Neural progenitor cell (in vitro differentiated cells): ENCODE data around the gene ADI1. TPM values are rescaled to one million over a fixed set of nuclear protein-coding genes. Genes with fewer than 3 reads are reported as not detected.

Source experiments
- DNase-seq: peaks from one replicate; pipeline ENCODE4 v3.0.0-alpha.2; 2016; ENCODE audit warnings: low spot score
- H2AFZ ChIP-seq: fragments of 200-600 bp; sonication (generic); replicated peaks from 2 replicates; pipeline ENCODE4 v1.6.1; 2016; ENCODE audit warnings: antibody characterized with exemption
- H3F3A ChIP-seq: fragments of 200-600 bp; sonication (generic); 2 replicates; pipeline ENCODE4 v1.6.1; 2016; ENCODE audit warnings: antibody characterized with exemption, low read depth
- H3K27ac ChIP-seq: fragments of 200-600 bp; sonication (generic); 2 replicates; pipeline ENCODE4 v1.5.1; 2016; ENCODE audit warnings: mild to moderate bottlenecking
- H3K27me3 ChIP-seq: fragments of 200-600 bp; sonication (generic); 2 replicates; pipeline ENCODE4 v1.6.1; 2016; ENCODE audit warnings: mild to moderate bottlenecking, moderate library complexity
- H3K36me3 ChIP-seq: fragments of 200-600 bp; sonication (generic); 2 replicates; pipeline ENCODE4 v1.5.1; 2016
- H3K4me1 ChIP-seq: fragments of 200-600 bp; sonication (generic); 2 replicates; pipeline ENCODE4 v1.6.1; 2016; ENCODE audit warnings: mixed run types
- H3K4me2 ChIP-seq: fragments of 200-600 bp; sonication (generic); 2 replicates; pipeline ENCODE4 v1.6.1; 2016
- H3K4me3 ChIP-seq: fragments of 200-600 bp; sonication (generic); 2 replicates; pipeline ENCODE4 v1.5.1; 2016
- H3K79me2 ChIP-seq: fragments of 200-600 bp; sonication (generic); 2 replicates; pipeline ENCODE4 v1.6.1; 2016; ENCODE audit warnings: low read depth
- H3K9ac ChIP-seq: fragments of 200-600 bp; sonication (generic); 2 replicates; pipeline ENCODE4 v1.6.1; 2016
- H3K9me3 ChIP-seq: fragments of 200-600 bp; sonication (generic); 2 replicates; pipeline ENCODE4 v1.5.1; 2016; ENCODE audit warnings: low read depth
- H4K20me1 ChIP-seq: fragments of 200-600 bp; sonication (generic); 2 replicates; pipeline ENCODE4 v1.6.1; 2016; ENCODE audit warnings: low read depth
- H3K27ac Mint-ChIP-seq: 3 replicates; pipeline ENCODE4 v1.8.0; 2021; ENCODE audit warnings: mixed read lengths
- H3K27me3 Mint-ChIP-seq: 2 replicates; pipeline ENCODE4 v1.8.0; 2022; ENCODE audit warnings: low read depth, mild to moderate bottlenecking, inconsistent platforms, moderate library complexity, mixed read lengths; ENCODE audit not compliant: insufficient read depth
- H3K36me3 Mint-ChIP-seq: 3 replicates; pipeline ENCODE4 v1.8.0; 2021; ENCODE audit warnings: mixed read lengths
- H3K4me1 Mint-ChIP-seq: 3 replicates; pipeline ENCODE4 v1.8.0; 2021; ENCODE audit warnings: mixed read lengths
- H3K4me3 Mint-ChIP-seq: 3 replicates; pipeline ENCODE4 v1.8.0; 2021; ENCODE audit warnings: mild to moderate bottlenecking, moderate library complexity, mixed read lengths
- H3K9me3 Mint-ChIP-seq: 3 replicates; pipeline ENCODE4 v1.8.0; 2020; ENCODE audit warnings: mixed read lengths
- CTCF ChIP-seq: fragments of 200-600 bp; sonication (generic); IDR thresholded peaks from 2 replicates; pipeline ENCODE4 v1.5.1; 2017; ENCODE audit warnings: antibody characterized with exemption, mild to moderate bottlenecking
- EZH2 ChIP-seq: fragments of 200-600 bp; sonication (generic); IDR thresholded peaks from 2 replicates; pipeline ENCODE4 v1.6.1; 2017; ENCODE audit warnings: antibody characterized with exemption, mild to moderate bottlenecking, moderate library complexity
- EZH2phosphoT487 ChIP-seq: fragments of 200-600 bp; sonication (generic); IDR thresholded peaks from 2 replicates; pipeline ENCODE4 v1.6.1; 2017; ENCODE audit warnings: antibody characterized with exemption
- total RNA-seq: library from RNA; depleted of rRNA; stranded (reverse); fragments of >200 nt; gene quantifications from 2 replicates; pipeline ENCODE4 v1.2.3, GENCODE V29; 2015; ENCODE audit warnings: low replicate concordance

Gene ADI1
- total RNA-seq, 1 donor from 2014 or later, result 29.3 TPM

- Mint-ChIP-seq H3K27ac (peak overlapping the region; percentile 14), H3K4me1 (peaks cover 43% of the 10 kb centered on the region), H3K36me3 (peaks cover 43% of the 10 kb centered on the region), H3K27me3 (peaks cover 4% of the 10 kb centered on the region), H3K4me3 (no peak overlapping the region), H3K9me3 (no peaks in the 10 kb centered on the region)
- Histone ChIP-seq H4K20me1 (peaks cover 8% of the 10 kb centered on the region), H2AFZ (no peak overlapping the region), H3K9me3 (no peaks in the 10 kb centered on the region), H3K4me3 (no peak overlapping the region), H3K27ac (no peak overlapping the region), H3K9ac (no peak overlapping the region), H3K27me3 (no peaks in the 10 kb centered on the region), H3K4me2 (no peak overlapping the region), H3K4me1 (no peaks in the 10 kb centered on the region), H3F3A (no peaks in the 10 kb centered on the region), H3K79me2 (no peaks in the 10 kb centered on the region), H3K36me3 (no peaks in the 10 kb centered on the region)
- peak; percentile 48 for DNase-seq
- TF ChIP-seq EZH2phosphoT487 (no peak), CTCF (no peak), EZH2 (no peak)
Observed at GRCh38 chr2:3451926-3452671, 67.2 kb downstream of the ADI1 start.

GRCh38 chr2:3451169-3451568 is 68.2 kb downstream of the ADI1 start:
- H3K36me3 ChIP-seq, result no peaks in the 10 kb centered on the region
- H4K20me1 ChIP-seq, result peaks cover 8% of the 10 kb centered on the region
- no peak overlapping the region for H3K27ac Mint-ChIP-seq
- H3F3A ChIP-seq, result no peaks in the 10 kb centered on the region
- DNase-seq, result no peak
- peaks cover 44% of the 10 kb centered on the region for H3K36me3 Mint-ChIP-seq
- TF ChIP-seq CTCF (no peak), EZH2phosphoT487 (no peak), EZH2 (no peak)
- no peaks in the 10 kb centered on the region for H3K9me3 ChIP-seq
- H3K9me3 Mint-ChIP-seq, result no peaks in the 10 kb centered on the region
- no peaks in the 10 kb centered on the region for H3K27me3 ChIP-seq
- H3K4me1 Mint-ChIP-seq, result peaks cover 43% of the 10 kb centered on the region
- no peak overlapping the region for H3K27ac ChIP-seq
- H3K9ac ChIP-seq, result no peak overlapping the region
- no peak overlapping the region for H3K4me3 Mint-ChIP-seq
- no peak overlapping the region for H2AFZ ChIP-seq
- peaks cover 4% of the 10 kb centered on the region for H3K27me3 Mint-ChIP-seq
- H3K4me1 ChIP-seq, result no peaks in the 10 kb centered on the region
- no peak overlapping the region for H3K4me3 ChIP-seq
- no peaks in the 10 kb centered on the region for H3K79me2 ChIP-seq
- no peak overlapping the region for H3K4me2 ChIP-seq

- no peak overlapping the region for H3K4me2 ChIP-seq
- H3K27ac ChIP-seq, result no peak overlapping the region
- TF ChIP-seq CTCF (no peak), EZH2 (no peak), EZH2phosphoT487 (no peak)
- Mint-ChIP-seq H3K27me3 (peaks cover 4% of the 10 kb centered on the region), H3K36me3 (peaks cover 40% of the 10 kb centered on the region), H3K4me1 (peaks cover 43% of the 10 kb centered on the region), H3K27ac (no peak overlapping the region), H3K4me3 (no peak overlapping the region), H3K9me3 (no peaks in the 10 kb centered on the region)
- no peaks in the 10 kb centered on the region for H3K4me1 ChIP-seq
- no peaks in the 10 kb centered on the region for H3K36me3 ChIP-seq
- no peak overlapping the region for H2AFZ ChIP-seq
- no peak overlapping the region for H3K4me3 ChIP-seq
- no peak for DNase-seq
- no peaks in the 10 kb centered on the region for H3K79me2 ChIP-seq
- no peaks in the 10 kb centered on the region for H3K9me3 ChIP-seq
- H3F3A ChIP-seq, result no peaks in the 10 kb centered on the region
- H3K9ac ChIP-seq, result no peak overlapping the region
- no peaks in the 10 kb centered on the region for H3K27me3 ChIP-seq
- H4K20me1 ChIP-seq, result peaks cover 8% of the 10 kb centered on the region
Observed at GRCh38 chr2:3450385-3451010, 68.8 kb downstream of the ADI1 start.
